SK-N-SH (cell line): ENCODE measurements around the gene C19orf33.
"Not testable (repeated sequence)": the region's sequence is repeated elsewhere in the genome, so short reads cannot be mapped to it uniquely, and the experiment has no call there.

Source experiments
- CTCF ChIP-seq: fragments of 200-600 bp; sonication (generic); IDR thresholded peaks from 2 replicates; pipeline ENCODE4 v1.6.1; 2017; ENCODE audit warnings: antibody characterized with exemption, mild to moderate bottlenecking, moderate library complexity
- EZH2phosphoT487 ChIP-seq: fragments of 200-600 bp; sonication (generic); IDR thresholded peaks from 2 replicates; pipeline ENCODE4 v1.6.1; 2017; ENCODE audit warnings: low read depth, mixed run types, mild to moderate bottlenecking, antibody characterized with exemption, moderate library complexity, borderline replicate concordance
- FOSL2 ChIP-seq: IDR thresholded peaks from 2 replicates; pipeline ENCODE4 v1.4.0; 2012; ENCODE audit warnings: low read depth, mild to moderate bottlenecking, moderate library complexity, borderline replicate concordance
- FOXJ3 ChIP-seq: sonication (generic); formaldehyde crosslinking; IDR thresholded peaks from 2 replicates; pipeline ENCODE4 v1.5.1; 2020; ENCODE audit warnings: mild to moderate bottlenecking, missing genetic modification reagents
- JUND ChIP-seq: IDR thresholded peaks from 2 replicates; pipeline ENCODE4 v1.4.0; 2012
- MAX ChIP-seq: IDR thresholded peaks from 2 replicates; pipeline ENCODE4 v1.4.0; 2012; ENCODE audit warnings: low read depth
- PBX3 ChIP-seq: IDR thresholded peaks from 2 replicates; pipeline ENCODE4; 2012
- RAD21 ChIP-seq: IDR thresholded peaks from 2 replicates; pipeline ENCODE4 v1.6.1; 2012; ENCODE audit warnings: mild to moderate bottlenecking, low read length
- REST ChIP-seq: IDR thresholded peaks from 2 replicates; pipeline ENCODE4 v1.6.1; 2012; ENCODE audit warnings: mild to moderate bottlenecking, low read depth, low read length, moderate library complexity
- TAF1 ChIP-seq: IDR thresholded peaks from 2 replicates; pipeline ENCODE4 v1.6.1; 2012; ENCODE audit warnings: low read depth, mild to moderate bottlenecking, low read length, moderate library complexity, borderline replicate concordance
- ZBTB33 ChIP-seq: IDR thresholded peaks from 2 replicates; pipeline ENCODE4 v1.4.0; 2012; ENCODE audit warnings: low read depth, borderline replicate concordance

- TF ChIP-seq PBX3; ZBTB33; CTCF; RAD21; FOXJ3 (CRISPR knock-in tag); MAX; REST; EZH2phosphoT487; JUND; TAF1; FOSL2: not testable (repeated sequence)
Measured at GRCh38 chr19:38261942-38262341, 42.1 kb upstream of the C19orf33 start.
